ENCODE results near the gene OR52W1.

DNA sequence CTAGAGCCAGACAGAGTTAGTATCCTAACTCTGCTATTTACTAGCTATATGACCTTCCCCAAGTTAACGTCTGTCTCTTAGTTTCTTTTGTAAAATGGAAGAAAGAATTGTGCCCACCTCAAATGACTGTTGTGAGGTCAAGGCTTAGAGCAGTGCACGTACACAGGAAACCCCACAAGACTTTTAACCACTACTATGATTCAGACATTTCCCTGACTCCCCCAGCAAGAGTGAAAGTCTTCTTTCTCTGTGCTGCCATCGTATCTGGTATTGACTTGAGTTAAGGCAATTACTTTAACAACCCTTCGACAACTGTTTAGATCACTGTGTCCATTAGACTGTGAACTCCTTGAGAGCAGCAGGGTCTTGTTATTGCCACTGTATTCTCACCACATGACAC is 2.6 kb upstream of the OR52W1 start:
- TF ChIP-seq YY1 (IDR thresholded peaks at IDR 0.05; ENCODE audit: low read depth) (no peak), TAF1 (IDR thresholded peaks at IDR 0.05; ENCODE audit: low read depth) (no peak), EGR1 (IDR thresholded peaks at IDR 0.05) (no peak), EP300 (IDR thresholded peaks at IDR 0.05; ENCODE audit: borderline replicate concordance) (no peak), NFIC (IDR thresholded peaks at IDR 0.05) (no peak), CEBPB (IDR thresholded peaks at IDR 0.05) (no peak)
